Mucosa of gallbladder (tissue), 1 donor: ENCODE data around the gene ARHGEF40. TPM values are rescaled to one million over a fixed set of nuclear protein-coding genes. Genes with fewer than 3 reads are reported as not detected.

Experiments used
- DNase-seq: peaks from one replicate; pipeline ENCODE4 v3.0.0-alpha.2; 2020; ENCODE audit warnings: low spot score
- total RNA-seq: library from RNA; stranded (reverse); gene quantifications from one replicate; pipeline ENCODE4 v1.2.1, GENCODE V29; 2021
- donor health status: DM: no; HTN: no; CAD: no.

Gene ARHGEF40
- total RNA-seq, 1 donor from 2014 or later: 124 TPM

GRCh38 chr14:21081521-21082142, 11.5 kb downstream of the ARHGEF40 start:
- no peak for DNase-seq

GRCh38 chr14:21083565-21084325, 13.6 kb downstream of the ARHGEF40 start:
- no peak for DNase-seq

GRCh38 chr14:21084396-21084795, 14.3 kb downstream of the ARHGEF40 start:
- no peak for DNase-seq

- DNase-seq: no peak
These were observed 15.1 kb downstream of the ARHGEF40 start for GRCh38 chr14:21084998-21085853.

- DNase-seq: no peak
These were observed 16.8 kb downstream of the ARHGEF40 start for GRCh38 chr14:21086908-21087293.

- no peak for DNase-seq
These were observed 17.4 kb downstream of the ARHGEF40 start for GRCh38 chr14:21087294-21088091.

- no peak for DNase-seq
These were observed 18.6 kb downstream of the ARHGEF40 start for GRCh38 chr14:21088687-21089086.

- DNase-seq: no peak
These were observed 19.2 kb downstream of the ARHGEF40 start for GRCh38 chr14:21089271-21089670.

- DNase-seq: no peak
These were observed 19.7 kb downstream of the ARHGEF40 start for GRCh38 chr14:21089877-21090193.

- no peak for DNase-seq
These were observed 20.3 kb downstream of the ARHGEF40 start for GRCh38 chr14:21090194-21090939.

GRCh38 chr14:21090940-21091663, 21.0 kb downstream of the ARHGEF40 start:
- DNase-seq: no peak

GRCh38 chr14:21091821-21092272, 21.7 kb downstream of the ARHGEF40 start:
- no peak for DNase-seq

- DNase-seq: peak; percentile 87
These were observed 22.3 kb downstream of the ARHGEF40 start for GRCh38 chr14:21092273-21093011.

- no peak for DNase-seq
These were observed 22.9 kb downstream of the ARHGEF40 start for GRCh38 chr14:21093018-21093417.

- DNase-seq: no peak
These were observed 23.9 kb downstream of the ARHGEF40 start for GRCh38 chr14:21093769-21094681.

- DNase-seq: no peak
These were observed 25.5 kb downstream of the ARHGEF40 start for GRCh38 chr14:21095430-21096205.

- DNase-seq: no peak
These were observed 26.3 kb downstream of the ARHGEF40 start for GRCh38 chr14:21096438-21096837.
